Measurements from ENCODE around the gene GSS.

GSS gene

GRCh38 chr20:34955231-34956040 is at the start of gene GSS, which contains the start of gene MYH7B:
TSS of gene GSS (minus strand) at chr20:34955806. CDS start at chr20:34951852, 3,954 bp downstream.
TSS of gene MYH7B (plus strand) at chr20:34955868. CDS start at chr20:34978006, 22,138 bp downstream.
- peak; percentile 94 for DNase-seq

GRCh38 chr20:35004749-35005462 is 49.3 kb upstream of the GSS start:
- DNase-seq = no peak

- no peak for DNase-seq
These were observed 48.6 kb upstream of the GSS start for GRCh38 chr20:35004051-35004725.

GRCh38 chr20:35003211-35004031 is 47.8 kb upstream of the GSS start:
- DNase-seq = no peak

GRCh38 chr20:35002426-35003210 is 47.0 kb upstream of the GSS start:
- DNase-seq = no peak

- no peak for DNase-seq
These were observed 46.2 kb upstream of the GSS start for GRCh38 chr20:35001596-35002362.

GRCh38 chr20:35000922-35001595 is 45.5 kb upstream of the GSS start:
- no peak for DNase-seq

GRCh38 chr20:35000311-35000921 is 44.8 kb upstream of the GSS start:
- DNase-seq = no peak

- DNase-seq = no peak
These were observed 44.2 kb upstream of the GSS start for GRCh38 chr20:34999782-35000181.

- DNase-seq = no peak
These were observed 43.4 kb upstream of the GSS start for GRCh38 chr20:34999021-34999451.

GRCh38 chr20:34998331-34998950 is 42.8 kb upstream of the GSS start:
- DNase-seq = no peak

GRCh38 chr20:34997774-34998173 is 42.2 kb upstream of the GSS start:
- no peak for DNase-seq

- no peak for DNase-seq
These were observed 41.5 kb upstream of the GSS start for GRCh38 chr20:34997131-34997561.

GRCh38 chr20:34996243-34997028 is 40.8 kb upstream of the GSS start:
- no peak for DNase-seq

- no peak for DNase-seq
These were observed 40.1 kb upstream of the GSS start for GRCh38 chr20:34995696-34996095.

GRCh38 chr20:34995192-34995591 is 39.6 kb upstream of the GSS start:
- DNase-seq = no peak

- DNase-seq = no peak
These were observed 39.0 kb upstream of the GSS start for GRCh38 chr20:34994509-34995131.

GRCh38 chr20:34993941-34994508 is 38.4 kb upstream of the GSS start:
- no peak for DNase-seq
